ENCODE results near the gene MAMSTR.

- no peak for TF ChIP-seq EZH2 (IDR thresholded peaks at IDR 0.05; ENCODE audit: low read length)
- TF ChIP-seq CTCF (optimal IDR thresholded peaks at IDR 0.05 in 1 of 3, IDR thresholded peaks at IDR 0.05 in 1 of 3, conservative IDR thresholded peaks at IDR 0.05 in 1 of 3; ENCODE audit: extremely low read depth in 1 of 3, insufficient read depth in 2 of 3, low read length in 3 of 3) = no peak
Measured at GRCh38 chr19:48665786-48666185, 53.7 kb downstream of the MAMSTR start.
